HG03575 (cell line): ENCODE measurements around the gene GPR27.

Source experiments
- ATAC-seq: cut with Tn5 transposase; IDR thresholded peaks from one replicate; pipeline ENCODE4 v1.9.1; 2021; ENCODE audit not compliant: unreplicated experiment, insufficient number of reproducible peaks, low FRiP score; ENCODE audit errors: extremely low read depth

GPR27 gene

GRCh38 chr3:71753701-71754609 is at the start of gene GPR27:
Gene GPR27, plus strand, starts transcription at chr3:71753855. Its CDS starts 195 bp downstream, at chr3:71754050.
- ATAC-seq: no peak

GRCh38 chr3:71704915-71705314 is 48.7 kb upstream of the GPR27 start:
- no peak for ATAC-seq

GRCh38 chr3:71705681-71706080 is 48.0 kb upstream of the GPR27 start:
- ATAC-seq: no peak

- ATAC-seq: no peak
These were observed 46.1 kb upstream of the GPR27 start for GRCh38 chr3:71707595-71707994.

GRCh38 chr3:71708476-71709105 is 45.1 kb upstream of the GPR27 start:
- no peak for ATAC-seq

GRCh38 chr3:71709908-71710511 is 43.6 kb upstream of the GPR27 start:
- ATAC-seq: no peak

GRCh38 chr3:71710906-71711494 is 42.7 kb upstream of the GPR27 start:
- ATAC-seq: peak; percentile 55

GRCh38 chr3:71713041-71713440 is 40.6 kb upstream of the GPR27 start:
- ATAC-seq: no peak

GRCh38 chr3:71714595-71714994 is 39.1 kb upstream of the GPR27 start:
- no peak for ATAC-seq

GRCh38 chr3:71718072-71718471 is 35.6 kb upstream of the GPR27 start:
- no peak for ATAC-seq

- no peak for ATAC-seq
These were observed 32.7 kb upstream of the GPR27 start for GRCh38 chr3:71721002-71721401.

GRCh38 chr3:71721651-71722157 is 32.0 kb upstream of the GPR27 start:
- ATAC-seq: no peak

- no peak for ATAC-seq
These were observed 31.0 kb upstream of the GPR27 start for GRCh38 chr3:71722693-71723092.

GRCh38 chr3:71723452-71724170 is 30.0 kb upstream of the GPR27 start:
- no peak for ATAC-seq

GRCh38 chr3:71724171-71724453 is 29.5 kb upstream of the GPR27 start:
- ATAC-seq: no peak

GRCh38 chr3:71724584-71725270 is 28.9 kb upstream of the GPR27 start:
- ATAC-seq: no peak

- no peak for ATAC-seq
These were observed 28.2 kb upstream of the GPR27 start, which contains the start of gene EIF4E3 for GRCh38 chr3:71725271-71725991. Gene EIF4E3, minus strand, starts transcription at chr3:71725402. Its CDS starts 35 bp downstream, at chr3:71725367.

- no peak for ATAC-seq
These were observed 27.5 kb upstream of the GPR27 start for GRCh38 chr3:71726146-71726545.
